Colonic mucosa (tissue), 4 donors: ENCODE measurements around the gene NKD2. TPM values are rescaled to one million over a fixed set of nuclear protein-coding genes. Genes with fewer than 3 reads are reported as not detected.

Source experiments
- DNase-seq: peaks from one replicate; pipeline ENCODE4 v3.0.0-alpha.2; 2020
- H3K27ac ChIP-seq: fragments of 200-600 bp; one replicate; pipeline ENCODE4 v1.8.0; 2021
- H3K27me3 ChIP-seq: fragments of 200-600 bp; one replicate; pipeline ENCODE4 v1.8.0; 2021
- H3K36me3 ChIP-seq: fragments of 200-600 bp; one replicate; pipeline ENCODE4 v1.8.0; 2021
- H3K4me1 ChIP-seq: fragments of 200-600 bp; one replicate; pipeline ENCODE4 v1.8.0; 2021; ENCODE audit warnings: mild to moderate bottlenecking
- H3K4me3 ChIP-seq: fragments of 200-600 bp; one replicate; pipeline ENCODE4 v1.8.0; 2021
- H3K9ac ChIP-seq, 2 donors: one replicate each; pipeline ENCODE4 v1.7.0; 2013; ENCODE audit warnings: control low read depth in 2 of 2, low read depth in 2 of 2, low read length in 2 of 2
- H3K9me3 ChIP-seq: fragments of 200-600 bp; one replicate; pipeline ENCODE4 v1.8.0; 2021
- intact Hi-C: fragments of 100-400 bp; cut with DNase I; formaldehyde crosslinking; loops from one replicate; pipeline ENCODE4 v1.14.1; 2022
- total RNA-seq, 2 donors: library from RNA; stranded (reverse); fragmentation: NEBNext Ultra II Directional in 1 of 2; extraction: Animal tissue kit (Norgen Biotek cat#: 25700) in 1 of 2; gene quantifications; one replicate each; pipeline ENCODE4 v1.2.1, GENCODE V29; 2021
- TF ChIP-seq, protein P1 (sequence below): fragments of 200-600 bp; IDR thresholded peaks from one replicate; pipeline ENCODE4 v1.8.0; 2022; ENCODE audit warnings: antibody characterized with exemption, mild to moderate bottlenecking
- donor health status: healthy.
- donor health status: DM: no; HTN: no; CAD: no.
- donor health status: DM: no; HTN: no; CAD: no.

NKD2 gene
- total RNA-seq, 2 donors from 2014 or later = 0.94 to 1.9 TPM

DNA sequence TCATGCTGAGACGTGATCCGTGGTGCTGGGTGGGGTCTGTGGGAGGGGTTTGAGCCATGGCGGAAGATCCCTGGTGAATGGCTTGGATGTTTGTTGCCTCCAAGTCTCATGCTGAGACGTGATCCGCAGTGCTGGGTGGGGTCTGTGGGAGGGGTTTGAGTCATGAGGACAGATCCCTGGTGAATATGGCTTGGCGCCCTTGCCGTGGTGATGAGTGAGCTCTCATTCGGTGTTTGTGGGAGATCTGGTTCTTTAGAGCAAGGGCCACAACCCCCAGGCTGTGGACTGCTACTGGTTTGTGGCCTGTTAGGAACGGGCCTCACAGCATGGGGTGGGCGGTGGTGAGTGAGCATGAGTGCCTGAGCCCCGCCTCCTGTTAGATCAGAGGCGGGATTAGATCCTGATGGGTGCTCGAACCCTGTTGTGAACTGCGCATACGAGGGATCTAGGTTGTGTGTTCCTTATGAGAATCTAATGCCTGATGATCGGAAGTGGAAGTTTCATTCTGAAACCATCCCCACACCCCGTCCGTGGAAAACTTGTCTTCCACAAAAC is 31.2 kb downstream of the NKD2 start:
- TF ChIP-seq, protein P1, sequence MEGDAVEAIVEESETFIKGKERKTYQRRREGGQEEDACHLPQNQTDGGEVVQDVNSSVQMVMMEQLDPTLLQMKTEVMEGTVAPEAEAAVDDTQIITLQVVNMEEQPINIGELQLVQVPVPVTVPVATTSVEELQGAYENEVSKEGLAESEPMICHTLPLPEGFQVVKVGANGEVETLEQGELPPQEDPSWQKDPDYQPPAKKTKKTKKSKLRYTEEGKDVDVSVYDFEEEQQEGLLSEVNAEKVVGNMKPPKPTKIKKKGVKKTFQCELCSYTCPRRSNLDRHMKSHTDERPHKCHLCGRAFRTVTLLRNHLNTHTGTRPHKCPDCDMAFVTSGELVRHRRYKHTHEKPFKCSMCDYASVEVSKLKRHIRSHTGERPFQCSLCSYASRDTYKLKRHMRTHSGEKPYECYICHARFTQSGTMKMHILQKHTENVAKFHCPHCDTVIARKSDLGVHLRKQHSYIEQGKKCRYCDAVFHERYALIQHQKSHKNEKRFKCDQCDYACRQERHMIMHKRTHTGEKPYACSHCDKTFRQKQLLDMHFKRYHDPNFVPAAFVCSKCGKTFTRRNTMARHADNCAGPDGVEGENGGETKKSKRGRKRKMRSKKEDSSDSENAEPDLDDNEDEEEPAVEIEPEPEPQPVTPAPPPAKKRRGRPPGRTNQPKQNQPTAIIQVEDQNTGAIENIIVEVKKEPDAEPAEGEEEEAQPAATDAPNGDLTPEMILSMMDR = no peak
- no peak overlapping the region for H3K4me3 ChIP-seq
- DNase-seq = no peak
- intact Hi-C loops = no loop called here
- H3K36me3 ChIP-seq = no peaks in the 10 kb centered on the region
- H3K27ac ChIP-seq = no peak overlapping the region
- H3K9me3 ChIP-seq = no peaks in the 10 kb centered on the region
- no peaks in the 10 kb centered on the region for H3K4me1 ChIP-seq
- H3K27me3 ChIP-seq = no peaks in the 10 kb centered on the region
- no peak overlapping the region for H3K9ac ChIP-seq

DNA sequence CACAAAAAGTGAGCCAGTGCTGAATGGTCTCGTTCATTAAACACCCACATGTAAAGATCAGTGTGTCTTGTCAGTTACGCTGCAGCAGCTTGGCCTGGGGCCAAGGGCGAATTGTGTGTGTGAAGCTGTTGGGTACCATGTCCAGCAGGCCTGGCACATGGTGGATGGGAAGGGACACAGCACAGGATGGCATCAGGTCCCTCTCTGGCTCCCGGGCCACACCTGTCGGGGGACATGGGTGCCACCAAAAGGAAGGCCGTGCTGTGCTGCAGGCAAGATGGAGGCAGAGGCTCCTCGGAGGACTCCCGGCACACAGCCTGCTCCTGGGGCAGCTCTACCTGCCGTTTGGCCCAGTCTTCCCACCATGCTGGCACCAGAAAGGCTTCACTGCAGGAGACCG is 32.0 kb downstream of the NKD2 start:
- H3K27ac ChIP-seq = no peak overlapping the region
- intact Hi-C loops = no loop called here
- H3K36me3 ChIP-seq = no peaks in the 10 kb centered on the region
- H3K4me3 ChIP-seq = no peak overlapping the region
- no peak overlapping the region for H3K9ac ChIP-seq
- TF ChIP-seq, protein P1 = no peak
- no peaks in the 10 kb centered on the region for H3K27me3 ChIP-seq
- H3K4me1 ChIP-seq = no peaks in the 10 kb centered on the region
- H3K9me3 ChIP-seq = no peaks in the 10 kb centered on the region
- DNase-seq = no peak

DNA sequence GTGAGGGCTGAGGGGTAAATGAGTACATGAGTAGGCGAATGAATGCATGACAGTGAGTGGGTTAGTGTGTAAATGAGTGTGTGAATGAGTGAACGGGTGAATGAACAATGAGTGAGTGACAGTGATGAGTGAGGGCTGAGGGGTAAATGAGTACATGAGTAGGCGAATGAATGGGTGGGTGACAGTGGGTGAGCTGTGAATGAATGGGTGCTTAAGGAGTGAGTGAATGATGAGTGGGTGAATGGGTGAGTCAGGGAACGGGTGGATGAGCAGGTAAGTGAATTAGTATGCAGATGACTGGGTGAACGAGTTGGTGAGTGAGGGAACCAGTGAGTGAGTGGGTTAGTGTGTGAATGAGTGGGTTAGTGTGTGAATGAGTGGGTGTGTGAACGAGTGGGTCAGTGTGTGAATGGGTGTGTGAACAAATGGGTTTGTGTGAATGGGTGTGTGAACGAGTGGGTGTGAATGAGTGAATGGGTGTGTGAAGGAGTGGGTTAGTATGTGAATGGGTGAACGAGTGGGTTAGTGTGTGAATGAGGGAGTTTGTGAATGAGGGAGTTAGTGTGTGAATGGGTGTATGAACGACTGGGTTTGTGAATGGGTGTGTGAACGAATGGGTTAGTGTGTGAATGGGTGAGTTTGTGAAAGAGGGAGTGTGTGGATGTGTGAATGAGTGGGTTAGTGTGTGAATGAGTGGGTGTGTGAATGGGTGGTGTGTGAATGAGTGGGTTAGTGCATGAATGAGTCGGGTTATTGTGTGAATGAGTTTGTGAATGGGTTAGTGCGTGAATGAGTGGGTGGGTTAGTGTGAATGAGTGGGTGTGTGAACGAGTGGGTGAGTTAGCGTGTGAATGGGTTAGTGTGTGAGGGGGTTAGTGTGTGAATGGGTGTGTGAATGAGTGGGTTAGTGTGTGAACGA is 32.9 kb downstream of the NKD2 start:
- DNase-seq = no peak
- no peaks in the 10 kb centered on the region for H3K27me3 ChIP-seq
- H3K9me3 ChIP-seq = no peaks in the 10 kb centered on the region
- H3K9ac ChIP-seq = no peak overlapping the region
- TF ChIP-seq, protein P1 = no peak
- intact Hi-C loops = no loop called here
- H3K4me1 ChIP-seq = no peaks in the 10 kb centered on the region
- H3K4me3 ChIP-seq = no peak overlapping the region
- no peak overlapping the region for H3K27ac ChIP-seq
- H3K36me3 ChIP-seq = no peaks in the 10 kb centered on the region

DNA sequence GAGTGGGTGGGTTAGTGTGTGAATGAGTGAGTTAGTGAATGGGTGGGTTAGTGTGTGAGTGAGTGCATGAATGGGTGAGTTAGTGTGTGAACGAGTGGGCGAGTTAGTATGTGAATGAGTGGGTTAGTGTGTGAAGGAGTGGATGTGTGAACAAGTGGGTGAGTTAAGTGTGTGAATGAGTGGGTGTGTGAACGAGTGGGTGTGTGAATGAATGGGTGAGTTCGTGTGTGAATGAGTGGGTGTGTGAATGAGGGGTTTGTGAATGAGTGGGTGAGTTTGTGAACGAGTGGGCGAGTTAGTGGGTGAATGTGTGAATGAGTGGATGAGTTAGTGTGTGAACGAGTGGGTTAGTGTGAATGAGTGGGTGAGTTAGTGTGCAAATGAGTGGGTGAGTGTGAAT is 34.0 kb downstream of the NKD2 start:
- no peak for DNase-seq
- intact Hi-C loops = no loop called here
- no peak overlapping the region for H3K27ac ChIP-seq

GRCh38 chr5:1043327-1043726 is 34.7 kb downstream of the NKD2 start:
- H3K4me3 ChIP-seq = no peak overlapping the region
- TF ChIP-seq, protein P1 = no peak
- no peaks in the 10 kb centered on the region for H3K27me3 ChIP-seq
- no peak overlapping the region for H3K9ac ChIP-seq
- intact Hi-C loops = no loop called here
- no peaks in the 10 kb centered on the region for H3K9me3 ChIP-seq
- H3K36me3 ChIP-seq = no peaks in the 10 kb centered on the region
- DNase-seq = no peak
- H3K27ac ChIP-seq = no peak overlapping the region
- no peaks in the 10 kb centered on the region for H3K4me1 ChIP-seq

More for the DNA sequence above, 34.0 kb downstream of the NKD2 start:
- Histone ChIP-seq H3K27me3 (no peaks in the 10 kb centered on the region), H3K4me1 (no peaks in the 10 kb centered on the region), H3K9ac (no peak overlapping the region), H3K36me3 (no peaks in the 10 kb centered on the region), H3K4me3 (no peak overlapping the region), H3K9me3 (no peaks in the 10 kb centered on the region)
- TF ChIP-seq, protein P1 = no peak
